ENCODE results near the gene OTULIN. TPM values are rescaled to one million over a fixed set of nuclear protein-coding genes. Genes with fewer than 3 reads are reported as not detected.

Gene OTULIN
- polyA plus RNA-seq, 1 of the 3 experiments (the other 2 are of a cell fraction): 6.6 TPM

DNA sequence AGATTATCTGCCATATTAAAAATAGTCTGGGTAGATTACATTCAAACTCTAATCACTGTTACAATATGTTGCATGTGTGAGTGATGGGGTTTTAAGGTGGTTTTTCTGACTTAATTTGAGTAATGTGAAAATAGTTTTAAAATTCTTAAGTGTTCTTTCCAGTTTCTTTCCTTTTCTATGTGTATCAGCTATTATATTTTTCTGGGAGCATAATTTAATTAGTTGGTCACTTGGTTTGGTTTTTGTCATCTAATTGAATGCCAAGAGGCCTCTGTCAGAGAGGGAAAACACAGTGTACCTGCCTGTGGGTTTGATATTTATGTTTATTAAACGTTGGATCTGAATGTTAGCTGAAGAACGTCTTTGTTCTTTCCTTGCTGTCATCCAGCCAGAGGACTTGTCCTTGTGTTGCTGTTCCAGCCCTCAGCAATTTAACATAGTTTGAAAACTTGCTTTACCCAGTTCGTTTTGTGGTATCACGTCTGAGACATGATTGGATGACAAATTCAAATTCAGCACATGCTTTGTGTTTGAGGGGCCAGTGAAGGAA is 19.5 kb downstream of the OTULIN start:
- H3K27ac ChIP-seq (ENCODE audit: low read depth in 2 of 2, low read length in 1 of 2): peak overlapping the region in 1 of 2 experiments; percentile 4; a peak in 1 of 4 replicates
- H4K20me1 ChIP-seq (ENCODE audit: insufficient read depth): no peaks in the 10 kb centered on the region
- H3K9me3 ChIP-seq: no peaks in the 10 kb centered on the region
- no peak overlapping the region for H3K9ac ChIP-seq
- WGBS (ENCODE audit: low lambda C conversion rate): 57% methylated on average over 4 of the region's 4 CpGs
- H3K4me2 ChIP-seq: no peak overlapping the region
- H3K27me3 ChIP-seq (ENCODE audit: insufficient read depth): no peaks in the 10 kb centered on the region
- no peak for TF ChIP-seq NFIC (IDR thresholded peaks at IDR 0.05; ENCODE audit: borderline replicate concordance)
- no peak for TF ChIP-seq GATA2 (CRISPR knock-in tag; IDR thresholded peaks at IDR 0.05)
- no peak for TF ChIP-seq TAF1 (IDR thresholded peaks at IDR 0.05; ENCODE audit: borderline replicate concordance, low read depth, low read length)
- no peak for TF ChIP-seq ELF1 (IDR thresholded peaks at IDR 0.05)
- TF ChIP-seq, protein P1, sequence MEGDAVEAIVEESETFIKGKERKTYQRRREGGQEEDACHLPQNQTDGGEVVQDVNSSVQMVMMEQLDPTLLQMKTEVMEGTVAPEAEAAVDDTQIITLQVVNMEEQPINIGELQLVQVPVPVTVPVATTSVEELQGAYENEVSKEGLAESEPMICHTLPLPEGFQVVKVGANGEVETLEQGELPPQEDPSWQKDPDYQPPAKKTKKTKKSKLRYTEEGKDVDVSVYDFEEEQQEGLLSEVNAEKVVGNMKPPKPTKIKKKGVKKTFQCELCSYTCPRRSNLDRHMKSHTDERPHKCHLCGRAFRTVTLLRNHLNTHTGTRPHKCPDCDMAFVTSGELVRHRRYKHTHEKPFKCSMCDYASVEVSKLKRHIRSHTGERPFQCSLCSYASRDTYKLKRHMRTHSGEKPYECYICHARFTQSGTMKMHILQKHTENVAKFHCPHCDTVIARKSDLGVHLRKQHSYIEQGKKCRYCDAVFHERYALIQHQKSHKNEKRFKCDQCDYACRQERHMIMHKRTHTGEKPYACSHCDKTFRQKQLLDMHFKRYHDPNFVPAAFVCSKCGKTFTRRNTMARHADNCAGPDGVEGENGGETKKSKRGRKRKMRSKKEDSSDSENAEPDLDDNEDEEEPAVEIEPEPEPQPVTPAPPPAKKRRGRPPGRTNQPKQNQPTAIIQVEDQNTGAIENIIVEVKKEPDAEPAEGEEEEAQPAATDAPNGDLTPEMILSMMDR (IDR thresholded peaks at IDR 0.05): no peak
- TF ChIP-seq, protein P2, sequence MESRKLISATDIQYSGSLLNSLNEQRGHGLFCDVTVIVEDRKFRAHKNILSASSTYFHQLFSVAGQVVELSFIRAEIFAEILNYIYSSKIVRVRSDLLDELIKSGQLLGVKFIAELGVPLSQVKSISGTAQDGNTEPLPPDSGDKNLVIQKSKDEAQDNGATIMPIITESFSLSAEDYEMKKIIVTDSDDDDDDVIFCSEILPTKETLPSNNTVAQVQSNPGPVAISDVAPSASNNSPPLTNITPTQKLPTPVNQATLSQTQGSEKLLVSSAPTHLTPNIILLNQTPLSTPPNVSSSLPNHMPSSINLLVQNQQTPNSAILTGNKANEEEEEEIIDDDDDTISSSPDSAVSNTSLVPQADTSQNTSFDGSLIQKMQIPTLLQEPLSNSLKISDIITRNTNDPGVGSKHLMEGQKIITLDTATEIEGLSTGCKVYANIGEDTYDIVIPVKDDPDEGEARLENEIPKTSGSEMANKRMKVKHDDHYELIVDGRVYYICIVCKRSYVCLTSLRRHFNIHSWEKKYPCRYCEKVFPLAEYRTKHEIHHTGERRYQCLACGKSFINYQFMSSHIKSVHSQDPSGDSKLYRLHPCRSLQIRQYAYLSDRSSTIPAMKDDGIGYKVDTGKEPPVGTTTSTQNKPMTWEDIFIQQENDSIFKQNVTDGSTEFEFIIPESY (IDR thresholded peaks at IDR 0.05; ENCODE audit: borderline replicate concordance, low read depth): no peak
- no peak for TF ChIP-seq CHD2 (IDR thresholded peaks at IDR 0.05; ENCODE audit: low read length, partially characterized antibody)
- TF ChIP-seq EP300 (IDR thresholded peaks at IDR 0.05; ENCODE audit: borderline replicate concordance in 1 of 2, low read depth in 1 of 2, low read length in 1 of 2): no peak
- TF ChIP-seq GABPA (IDR thresholded peaks at IDR 0.05; ENCODE audit: low read depth): no peak
- no peak for TF ChIP-seq POLR2AphosphoS5 (IDR thresholded peaks at IDR 0.05; ENCODE audit: low read depth, low read length)
- no peak for TF ChIP-seq NRF1 (IDR thresholded peaks at IDR 0.05; ENCODE audit: low read depth, low read length)
- no peaks in the 10 kb centered on the region for H3K9me2 ChIP-seq
- H3F3A ChIP-seq (replicated peaks; ENCODE audit: insufficient read depth): peaks cover 6% of the 10 kb centered on the region
- H3K36me3 ChIP-seq (replicated peaks in 1 of 2; ENCODE audit: control insufficient read depth in 1 of 2, insufficient read depth in 2 of 2, low read length in 1 of 2): peaks cover 65 to 69% of the 10 kb centered on the region in 2 experiments
- peaks cover 0 to 11% of the 10 kb centered on the region in 2 experiments; a peak in 2 of 4 replicates for H3K4me1 ChIP-seq (ENCODE audit: control insufficient read depth in 1 of 2, insufficient read depth in 2 of 2, low read depth in 1 of 2, low read length in 1 of 2)
- H3K79me2 ChIP-seq (ENCODE audit: insufficient read depth): peaks cover 15% of the 10 kb centered on the region; the same call in 1 of the 2 replicates
- H3K4me3 ChIP-seq (ENCODE audit: low read depth in 2 of 2, low read length in 1 of 2): no peak overlapping the region
- ChIA-PET POLR2A (no interaction called here), CTCF (interaction anchor here (0.6 to 5.3 kb wide), 7 partner anchors 9 to 344 kb away, joined by 3 to 41 read pairs (median 5); no protein-coding TSS in a partner anchor)
- DNase-seq: no peak
- no peak overlapping the region for H2AFZ ChIP-seq (ENCODE audit: low read depth)

DNA sequence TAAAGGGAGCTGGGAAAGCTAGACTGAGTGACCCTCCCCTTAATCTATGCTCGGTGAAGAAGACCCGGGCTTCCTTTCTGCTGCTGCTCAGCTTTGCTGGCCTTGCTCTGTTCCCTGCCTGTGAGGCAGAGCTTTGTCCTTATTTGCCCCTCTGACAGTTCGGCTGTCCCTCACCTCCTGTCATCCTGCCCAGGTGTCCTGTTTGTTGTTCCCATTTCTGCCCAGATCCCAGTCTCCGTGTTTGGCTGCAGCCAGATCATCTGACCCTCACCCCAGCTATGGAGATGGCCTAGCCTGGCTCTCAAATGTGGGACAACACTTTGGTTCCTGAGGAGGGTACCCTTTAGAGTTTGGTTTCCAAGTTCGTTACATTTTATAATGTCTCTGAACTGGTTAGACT is 20.2 kb downstream of the OTULIN start:
- H3K9ac ChIP-seq: no peak overlapping the region
- TF ChIP-seq FOXJ3 (CRISPR knock-in tag; IDR thresholded peaks at IDR 0.05) (no peak), MXI1 (IDR thresholded peaks at IDR 0.05; ENCODE audit: low read depth, low read length) (no peak), MEF2A (IDR thresholded peaks at IDR 0.05; ENCODE audit: borderline replicate concordance, low read depth) (no peak), CHD2 (IDR thresholded peaks at IDR 0.05; ENCODE audit: low read length, partially characterized antibody) (no peak), ELF1 (IDR thresholded peaks at IDR 0.05) (no peak), TEAD4 (IDR thresholded peaks at IDR 0.05; ENCODE audit: borderline replicate concordance, insufficient read depth) (no peak), NRF1 (IDR thresholded peaks at IDR 0.05; ENCODE audit: low read depth, low read length) (no peak)
- TF ChIP-seq, protein P3, sequence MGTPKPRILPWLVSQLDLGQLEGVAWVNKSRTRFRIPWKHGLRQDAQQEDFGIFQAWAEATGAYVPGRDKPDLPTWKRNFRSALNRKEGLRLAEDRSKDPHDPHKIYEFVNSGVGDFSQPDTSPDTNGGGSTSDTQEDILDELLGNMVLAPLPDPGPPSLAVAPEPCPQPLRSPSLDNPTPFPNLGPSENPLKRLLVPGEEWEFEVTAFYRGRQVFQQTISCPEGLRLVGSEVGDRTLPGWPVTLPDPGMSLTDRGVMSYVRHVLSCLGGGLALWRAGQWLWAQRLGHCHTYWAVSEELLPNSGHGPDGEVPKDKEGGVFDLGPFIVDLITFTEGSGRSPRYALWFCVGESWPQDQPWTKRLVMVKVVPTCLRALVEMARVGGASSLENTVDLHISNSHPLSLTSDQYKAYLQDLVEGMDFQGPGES (IDR thresholded peaks at IDR 0.05; ENCODE audit: low read depth, low read length): no peak
- TF ChIP-seq, protein P4, sequence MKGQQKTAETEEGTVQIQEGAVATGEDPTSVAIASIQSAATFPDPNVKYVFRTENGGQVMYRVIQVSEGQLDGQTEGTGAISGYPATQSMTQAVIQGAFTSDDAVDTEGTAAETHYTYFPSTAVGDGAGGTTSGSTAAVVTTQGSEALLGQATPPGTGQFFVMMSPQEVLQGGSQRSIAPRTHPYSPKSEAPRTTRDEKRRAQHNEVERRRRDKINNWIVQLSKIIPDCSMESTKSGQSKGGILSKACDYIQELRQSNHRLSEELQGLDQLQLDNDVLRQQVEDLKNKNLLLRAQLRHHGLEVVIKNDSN (IDR thresholded peaks at IDR 0.05; ENCODE audit: borderline replicate concordance, low read depth): no peak
- TF ChIP-seq, protein P5, sequence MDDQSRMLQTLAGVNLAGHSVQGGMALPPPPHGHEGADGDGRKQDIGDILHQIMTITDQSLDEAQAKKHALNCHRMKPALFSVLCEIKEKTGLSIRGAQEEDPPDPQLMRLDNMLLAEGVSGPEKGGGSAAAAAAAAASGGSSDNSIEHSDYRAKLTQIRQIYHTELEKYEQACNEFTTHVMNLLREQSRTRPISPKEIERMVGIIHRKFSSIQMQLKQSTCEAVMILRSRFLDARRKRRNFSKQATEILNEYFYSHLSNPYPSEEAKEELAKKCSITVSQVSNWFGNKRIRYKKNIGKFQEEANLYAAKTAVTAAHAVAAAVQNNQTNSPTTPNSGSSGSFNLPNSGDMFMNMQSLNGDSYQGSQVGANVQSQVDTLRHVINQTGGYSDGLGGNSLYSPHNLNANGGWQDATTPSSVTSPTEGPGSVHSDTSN (IDR thresholded peaks at IDR 0.05): no peak
- TF ChIP-seq, protein P6, sequence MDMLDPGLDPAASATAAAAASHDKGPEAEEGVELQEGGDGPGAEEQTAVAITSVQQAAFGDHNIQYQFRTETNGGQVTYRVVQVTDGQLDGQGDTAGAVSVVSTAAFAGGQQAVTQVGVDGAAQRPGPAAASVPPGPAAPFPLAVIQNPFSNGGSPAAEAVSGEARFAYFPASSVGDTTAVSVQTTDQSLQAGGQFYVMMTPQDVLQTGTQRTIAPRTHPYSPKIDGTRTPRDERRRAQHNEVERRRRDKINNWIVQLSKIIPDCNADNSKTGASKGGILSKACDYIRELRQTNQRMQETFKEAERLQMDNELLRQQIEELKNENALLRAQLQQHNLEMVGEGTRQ (IDR thresholded peaks at IDR 0.05; ENCODE audit: borderline replicate concordance, low read depth, low read length): no peak
- peaks cover 10% of the 10 kb centered on the region; the same call in 1 of the 2 replicates for H3K79me2 ChIP-seq (ENCODE audit: insufficient read depth)
- H3K27me3 ChIP-seq (ENCODE audit: insufficient read depth): no peaks in the 10 kb centered on the region
- no peaks in the 10 kb centered on the region for H4K20me1 ChIP-seq (ENCODE audit: insufficient read depth)
- ChIA-PET CTCF (interaction anchor here (0.6 to 5.3 kb wide), 17 partner anchors 9 to 345 kb away, joined by 3 to 41 read pairs (median 4); no protein-coding TSS in a partner anchor), POLR2A (no interaction called here)
- no peak overlapping the region for H2AFZ ChIP-seq (ENCODE audit: low read depth)
- H3K4me2 ChIP-seq: no peak overlapping the region
- WGBS (ENCODE audit: low lambda C conversion rate): 91% methylated on average over 5 of the region's 5 CpGs
- H3K4me3 ChIP-seq (ENCODE audit: low read depth in 2 of 2, low read length in 1 of 2): no peak overlapping the region
- H3K9me2 ChIP-seq: no peaks in the 10 kb centered on the region
- H3K4me1 ChIP-seq (ENCODE audit: control insufficient read depth in 1 of 2, insufficient read depth in 2 of 2, low read depth in 1 of 2, low read length in 1 of 2): peaks cover 0 to 11% of the 10 kb centered on the region in 2 experiments; a peak in 2 of 4 replicates
- peak overlapping the region in 1 of 2 experiments; percentile 28; a peak in 1 of 4 replicates for H3K27ac ChIP-seq (ENCODE audit: low read depth in 2 of 2, low read length in 1 of 2)
- H3K9me3 ChIP-seq: no peaks in the 10 kb centered on the region
- no peak for DNase-seq
- peaks cover 6% of the 10 kb centered on the region for H3F3A ChIP-seq (replicated peaks; ENCODE audit: insufficient read depth)
- peaks cover 69% of the 10 kb centered on the region in 2 experiments for H3K36me3 ChIP-seq (replicated peaks in 1 of 2; ENCODE audit: control insufficient read depth in 1 of 2, insufficient read depth in 2 of 2, low read length in 1 of 2)

Data from SK-N-SH (cell line).